SK-N-MC (cell line): ENCODE results near the gene SEC22A.

Experiments used
- DNase-seq: peaks from one replicate; pipeline ENCODE4 v3.0.0-alpha.2; 2011; ENCODE audit warnings: low read depth, low spot score
- H3K27ac ChIP-seq: fragments of 200-600 bp; sonication (generic); 2 replicates; pipeline ENCODE4 v1.5.1; 2016; ENCODE audit warnings: mixed run types
- H3K36me3 ChIP-seq: fragments of 200-600 bp; sonication (generic); 2 replicates; pipeline ENCODE4 v1.6.1; 2017; ENCODE audit warnings: antibody characterized with exemption, low read length, mixed read lengths; ENCODE audit not compliant: insufficient read depth
- H3K4me3 ChIP-seq: fragments of 200-600 bp; sonication (generic); 2 replicates; pipeline ENCODE4 v1.5.1; 2016
- H3K9ac ChIP-seq: fragments of 200-600 bp; sonication (generic); 2 replicates; pipeline ENCODE4 v1.8.0; 2017; ENCODE audit warnings: mixed run types, mixed read lengths; ENCODE audit not compliant: insufficient read length
- H3K9me3 ChIP-seq: fragments of 200-600 bp; sonication (generic); 2 replicates; pipeline ENCODE4 v1.6.1; 2017; ENCODE audit warnings: low read depth, mild to moderate bottlenecking, antibody characterized with exemption, low read length, moderate library complexity, mixed read lengths
- EZH2 ChIP-seq: fragments of 200-600 bp; sonication (generic); IDR thresholded peaks from one replicate; pipeline ENCODE4 v1.6.1; 2017; ENCODE audit warnings: antibody characterized with exemption
- FOXP2 ChIP-seq: optimal IDR thresholded peaks from 2 replicates; pipeline ENCODE3; 2011; ENCODE audit warnings: mild to moderate bottlenecking, moderate library complexity; ENCODE audit not compliant: insufficient read depth; ENCODE audit errors: extremely low read length, control extremely low read depth
- POLR2AphosphoS5 ChIP-seq: IDR thresholded peaks from 2 replicates; pipeline ENCODE4 v1.6.1; 2012; ENCODE audit warnings: mild to moderate bottlenecking, low read depth, low read length, borderline replicate concordance

The SEC22A gene

GRCh38 chr3:123201557-123202427 is at the start of gene SEC22A:
Gene SEC22A, plus strand, starts transcription at chr3:123201943. Its CDS starts 7,275 bp downstream, at chr3:123209218.
- Histone ChIP-seq H3K4me3 (peak within 1 kb of the TSS; percentile 83), H3K9me3 (peaks cover 3% of the 10 kb centered on the region), H3K9ac (peak within 1 kb of the TSS; percentile 87), H3K36me3 (peaks cover 17% of the 10 kb centered on the region), H3K27ac (no peak within 1 kb of the TSS)
- peak; percentile 84 for DNase-seq
- TF ChIP-seq FOXP2 (peak; percentile 88), EZH2 (no peak), POLR2AphosphoS5 (peak; percentile 97)

- TF ChIP-seq FOXP2: no peak
- no peak for TF ChIP-seq EZH2
- TF ChIP-seq POLR2AphosphoS5: no peak; the same call in 1 of the 2 replicates
- peaks cover 81% of the 10 kb centered on the region for H3K36me3 ChIP-seq
- peak overlapping the region; percentile 100 for H3K27ac ChIP-seq
- H3K9me3 ChIP-seq: no peaks in the 10 kb centered on the region; the same call in 1 of the 2 replicates
- H3K9ac ChIP-seq: peak overlapping the region; percentile 72
- no peak for DNase-seq
- H3K4me3 ChIP-seq: no peak overlapping the region
Measured at GRCh38 chr3:123152687-123153086, 49.1 kb upstream of the SEC22A start.

- Histone ChIP-seq H3K4me3 (no peak overlapping the region), H3K27ac (peak overlapping the region; percentile 100), H3K9me3 (no peaks in the 10 kb centered on the region; the same call in 1 of the 2 replicates), H3K36me3 (peaks cover 78% of the 10 kb centered on the region), H3K9ac (peak overlapping the region; percentile 72)
- no peak for DNase-seq
- no peak for TF ChIP-seq EZH2
- no peak for TF ChIP-seq FOXP2
- TF ChIP-seq POLR2AphosphoS5: 0 out of 2 replicates have a peak, but pooled peaks have one; percentile 6
Measured at GRCh38 chr3:123153125-123154019, 48.4 kb upstream of the SEC22A start.

- H3K4me3 ChIP-seq: no peak overlapping the region
- peaks cover 78% of the 10 kb centered on the region for H3K36me3 ChIP-seq
- H3K27ac ChIP-seq: peak overlapping the region; percentile 100
- TF ChIP-seq POLR2AphosphoS5 (0 out of 2 replicates have a peak, but pooled peaks have one; percentile 5), FOXP2 (no peak)
- DNase-seq: no peak
- no peaks in the 10 kb centered on the region; the same call in 1 of the 2 replicates for H3K9me3 ChIP-seq
- peak overlapping the region; percentile 72 for H3K9ac ChIP-seq
Measured at GRCh38 chr3:123154020-123154985, 47.4 kb upstream of the SEC22A start.

- no peak for DNase-seq
- TF ChIP-seq FOXP2 (no peak), EZH2 (no peak), POLR2AphosphoS5 (no peak)
- H3K36me3 ChIP-seq: peaks cover 78% of the 10 kb centered on the region
- H3K9me3 ChIP-seq: no peaks in the 10 kb centered on the region; the same call in 1 of the 2 replicates
- H3K4me3 ChIP-seq: no peak overlapping the region
- H3K9ac ChIP-seq: no peak overlapping the region
- peak overlapping the region; percentile 100 for H3K27ac ChIP-seq
Measured at GRCh38 chr3:123155471-123156011, 46.2 kb upstream of the SEC22A start.

- no peak for TF ChIP-seq POLR2AphosphoS5
- no peak for TF ChIP-seq EZH2
- no peak for TF ChIP-seq FOXP2
- peaks cover 78% of the 10 kb centered on the region for H3K36me3 ChIP-seq
Measured at GRCh38 chr3:123156276-123156995, 45.3 kb upstream of the SEC22A start.

More at GRCh38 chr3:123156276-123156995, 45.3 kb upstream of the SEC22A start:
- Histone ChIP-seq H3K27ac (peak overlapping the region; percentile 100), H3K9me3 (no peaks in the 10 kb centered on the region), H3K9ac (no peak overlapping the region), H3K4me3 (no peak overlapping the region)
- DNase-seq: no peak
